HCT116 (cell line): ENCODE measurements around the gene APP. TPM values are rescaled to one million over a fixed set of nuclear protein-coding genes. Genes with fewer than 3 reads are reported as not detected.

ENCODE experiments used
- ATAC-seq: fragments of 200-7000 bp; cut with Tn5 transposase; 2 replicates; pipeline ENCODE4 v1.9.1; 2020; ENCODE audit warnings: mild to moderate bottlenecking, moderate library complexity
- BruUV-seq: library from RNA; stranded (reverse); fragments of 400-500 nt; replicated peaks from 2 replicates; lab custom pipeline; 2021; lab: Mats Ljungman, UMichigan
- CTCF ChIA-PET: fragments of 300-600 bp; sonication (Branson Sonifier 250); formaldehyde crosslinking; loops from one replicate; lab custom pipeline; 2021; ENCODE audit warnings: antibody characterized with exemption; lab: Charles Lee
- POLR2A ChIA-PET: fragments of 300-600, 350-600 bp; sonication (Branson Sonifier 250); formaldehyde crosslinking; loops from one replicate; lab custom pipeline; 2021; ENCODE audit warnings: antibody characterized with exemption; lab: Charles Lee
- RAD21 ChIA-PET, 2 experiments: fragments of 300-600 bp; sonication (Branson Sonifier 250); formaldehyde crosslinking; loops; one replicate each; lab custom pipeline; 2023; ENCODE audit warnings: low total read pairs in 2 of 2; ENCODE audit not compliant: uncharacterized antibody in 2 of 2, unreplicated experiment in 2 of 2, low non-redundant PET in 1 of 2; lab: Charles Lee
- DNase-seq: peaks from one replicate; pipeline ENCODE4 v3.0.0-alpha.2; 2010; ENCODE audit warnings: low read depth, low spot score
- H2AFZ ChIP-seq: fragments of 200-600 bp; shearing (Covaris generic), sonication (generic); 2 replicates; pipeline ENCODE4 v1.6.1; 2017; ENCODE audit warnings: low read depth, mixed run types, mixed read lengths, antibody characterized with exemption, low read length; ENCODE audit not compliant: poor library complexity, severe bottlenecking
- H3K27ac ChIP-seq: 2 replicates; pipeline ENCODE4 v1.5.1; 2012; ENCODE audit warnings: low read depth, low read length
- H3K27me3 ChIP-seq: fragments of 200-600 bp; sonication (generic); 2 replicates; pipeline ENCODE4 v1.6.1; 2016; ENCODE audit warnings: mixed run types, low read length, mixed read lengths; ENCODE audit not compliant: insufficient read depth
- H3K36me3 ChIP-seq, 2 experiments: fragments of 200-500 bp in 1 of 2; fragments of 200-600 bp in 1 of 2; sonication (Bioruptor generic) in 1 of 2; sonication (generic) in 1 of 2; 2 replicates each; pipeline versions ENCODE4 v1.5.1 to v1.6.1; 2014 to 2016; ENCODE audit warnings: low read length in 2 of 2, inconsistent platforms in 1 of 2, mixed read lengths in 1 of 2, mixed run types in 1 of 2; ENCODE audit not compliant: insufficient read depth in 2 of 2, control insufficient read depth in 1 of 2
- H3K4me1 ChIP-seq, 2 experiments: fragments of 200-600 bp in 1 of 2; sonication (generic) in 1 of 2; 2 replicates each; pipeline versions ENCODE4 v1.5.1 to v1.6.1; 2012 to 2017; ENCODE audit warnings: low read length in 2 of 2, inconsistent platforms in 1 of 2, mild to moderate bottlenecking in 1 of 2, mixed read lengths in 1 of 2, mixed run types in 1 of 2, moderate library complexity in 1 of 2; ENCODE audit not compliant: insufficient read depth in 2 of 2, control insufficient read depth in 1 of 2
- H3K4me2 ChIP-seq: fragments of 200-600 bp; sonication (generic); 2 replicates; pipeline ENCODE4 v1.6.1; 2017; ENCODE audit warnings: mixed run types, low read length, mixed read lengths
- H3K4me3 ChIP-seq, 2 experiments: fragments of 200-600 bp in 1 of 2; sonication (generic) in 1 of 2; replicated peaks in 1 of 2; 2 replicates each; pipeline ENCODE4 v1.5.1; 2011 to 2016; ENCODE audit warnings: low read length in 2 of 2, control low read depth in 1 of 2, low read depth in 1 of 2, mild to moderate bottlenecking in 1 of 2, mixed read lengths in 1 of 2, mixed run types in 1 of 2
- H3K79me2 ChIP-seq: fragments of 200-600 bp; sonication (generic); 2 replicates; pipeline ENCODE4 v1.6.1; 2017; ENCODE audit warnings: mild to moderate bottlenecking, mixed run types, low read length, moderate library complexity, mixed read lengths; ENCODE audit not compliant: insufficient read depth
- H3K9ac ChIP-seq: fragments of 200-600 bp; sonication (generic); 2 replicates; pipeline ENCODE4 v1.6.1; 2016; ENCODE audit warnings: low read length, mixed read lengths
- H3K9me2 ChIP-seq: fragments of 200-600 bp; sonication (generic), shearing (Covaris generic); 2 replicates; pipeline ENCODE4 v1.6.1; 2017; ENCODE audit warnings: mixed run types, mild to moderate bottlenecking, moderate library complexity; ENCODE audit not compliant: insufficient read depth
- H3K9me3 ChIP-seq, 2 experiments: fragments of 200-500 bp in 1 of 2; fragments of 200-600 bp in 1 of 2; sonication (Bioruptor generic) in 1 of 2; sonication (generic) in 1 of 2; 2 replicates each; pipeline ENCODE4 v1.6.1; 2014 to 2017; ENCODE audit warnings: low read length in 2 of 2, mixed read lengths in 2 of 2, inconsistent platforms in 1 of 2, low read depth in 1 of 2, mild to moderate bottlenecking in 1 of 2, mixed run types in 1 of 2, moderate library complexity in 1 of 2; ENCODE audit not compliant: control insufficient read depth in 1 of 2, insufficient read depth in 1 of 2
- H4K20me1 ChIP-seq: fragments of 200-600 bp; sonication (generic), shearing (Covaris generic); 2 replicates; pipeline ENCODE4 v1.6.1; 2017; ENCODE audit warnings: mixed run types, mild to moderate bottlenecking, moderate library complexity; ENCODE audit not compliant: insufficient read depth
- CTCF ChIP-seq, 3 experiments: fragments of 200-600 bp in 1 of 3; sonication (generic) in 1 of 3; IDR thresholded peaks in 2 of 3; conservative IDR thresholded peaks in 1 of 3; 2 replicates each; pipeline ENCODE4 v1.5.1; 2012 to 2017; ENCODE audit warnings: low read depth in 2 of 3, low read length in 2 of 3, antibody characterized with exemption in 1 of 3, borderline replicate concordance in 1 of 3, control low read depth in 1 of 3, mild to moderate bottlenecking in 1 of 3, mixed read lengths in 1 of 3, mixed run types in 1 of 3, moderate library complexity in 1 of 3; ENCODE audit not compliant: insufficient read depth in 1 of 3
- EGR1 ChIP-seq: IDR thresholded peaks from 2 replicates; pipeline ENCODE4 v1.6.1; 2012; ENCODE audit warnings: low read depth
- EZH2 ChIP-seq: fragments of 200-600 bp; sonication (generic); IDR thresholded peaks from 2 replicates; pipeline ENCODE4 v1.6.1; 2017; ENCODE audit warnings: antibody characterized with exemption, mixed run types
- EZH2phosphoT487 ChIP-seq: fragments of 200-600 bp; IDR thresholded peaks from 2 replicates; pipeline ENCODE4 v1.6.1; 2018; ENCODE audit warnings: antibody characterized with exemption, borderline replicate concordance
- JUND ChIP-seq: IDR thresholded peaks from 2 replicates; pipeline ENCODE4 v1.6.1; 2012
- POLR2A ChIP-seq: IDR thresholded peaks from 2 replicates; pipeline ENCODE4 v1.7.0; 2011; ENCODE audit warnings: borderline replicate concordance; ENCODE audit not compliant: insufficient read depth, insufficient read length; ENCODE audit errors: extremely low read depth
- POLR2AphosphoS5 ChIP-seq: IDR thresholded peaks from 2 replicates; pipeline ENCODE4 v1.6.1; 2011; ENCODE audit warnings: mild to moderate bottlenecking, low read depth, low read length, moderate library complexity
- RAD21 ChIP-seq: IDR thresholded peaks from 2 replicates; pipeline ENCODE4 v1.6.1; 2012; ENCODE audit warnings: low read depth, mild to moderate bottlenecking
- REST ChIP-seq: IDR thresholded peaks from 2 replicates; pipeline ENCODE4 v1.6.1; 2012; ENCODE audit warnings: low read depth
- TCF7L2 ChIP-seq: IDR thresholded peaks from 2 replicates; pipeline ENCODE4 v1.7.0; 2011; ENCODE audit warnings: borderline replicate concordance, inconsistent platforms; ENCODE audit not compliant: insufficient read depth, insufficient read length; ENCODE audit errors: extremely low read depth
- YY1 ChIP-seq: IDR thresholded peaks from 2 replicates; pipeline ENCODE4 v1.6.1; 2011; ENCODE audit warnings: low read length, low read depth, moderate library complexity, mild to moderate bottlenecking; ENCODE audit not compliant: insufficient replicate concordance; ENCODE audit errors: extremely low read depth
- ZFX ChIP-seq: fragments of 450-650 bp; IDR thresholded peaks from 2 replicates; pipeline ENCODE4 v1.6.1; 2017
- ZNF274 ChIP-seq: fragments of 200-500 bp; sonication (Bioruptor generic); IDR thresholded peaks from 2 replicates; pipeline ENCODE4 v1.6.1; 2014; ENCODE audit warnings: mild to moderate bottlenecking, low read depth, low read length, inconsistent platforms
- intact Hi-C: fragments of 100-400 bp; cut with micrococcal nuclease; formaldehyde crosslinking; loops from 2 replicates; pipeline ENCODE4 v1.10.0; 2022
- total RNA-seq: library from RNA; stranded (reverse); gene quantifications from one replicate; pipeline ENCODE4 v1.2.1, GENCODE V29; 2021; ENCODE audit not compliant: unreplicated experiment

The APP gene
- total RNA-seq, 1 experiment from 2014 or later = 267 TPM

GRCh38 chr21:25910809-25911208 lies 259.8 kb downstream of the APP start:
- DNase-seq = no peak
- ChIA-PET CTCF (no interaction called here), RAD21 (no interaction called here), POLR2A (no interaction called here)
- H3K9me2 ChIP-seq = no peaks in the 10 kb centered on the region
- intact Hi-C loops = no loop called here
- no peak for TF ChIP-seq EZH2phosphoT487
- TF ChIP-seq YY1 = no peak
- TF ChIP-seq ZFX = no peak
- TF ChIP-seq POLR2AphosphoS5 = no peak
- no peak for TF ChIP-seq TCF7L2
- TF ChIP-seq REST = no peak
- TF ChIP-seq RAD21 = no peak
- TF ChIP-seq EZH2 = no peak
- TF ChIP-seq ZNF274 = no peak
- TF ChIP-seq EGR1 = no peak
- TF ChIP-seq POLR2A = no peak
- no peak for TF ChIP-seq CTCF (IDR thresholded peaks at IDR 0.05 in 2 of 3, conservative IDR thresholded peaks at IDR 0.05 in 1 of 3; ENCODE audit: borderline replicate concordance in 1 of 3, insufficient read depth in 1 of 3, low read depth in 2 of 3, low read length in 2 of 3)
- TF ChIP-seq JUND = no peak
- H3K36me3 ChIP-seq = peaks cover 0 to 4% of the 10 kb centered on the region in 2 experiments; a peak in 1 of 4 replicates
- H3K4me2 ChIP-seq = no peak overlapping the region
- no TSS peak for BruUV-seq
- H3K4me1 ChIP-seq = no peaks in the 10 kb centered on the region
- no peaks in the 10 kb centered on the region for H3K27me3 ChIP-seq
- H3K79me2 ChIP-seq = no peaks in the 10 kb centered on the region
- H3K4me3 ChIP-seq = no peak overlapping the region
- H3K9me3 ChIP-seq = no peaks in the 10 kb centered on the region
- H3K27ac ChIP-seq = no peak overlapping the region
- H3K9ac ChIP-seq = no peak overlapping the region
- H2AFZ ChIP-seq = no peak overlapping the region
- no peaks in the 10 kb centered on the region; the same call in 1 of the 2 replicates for H4K20me1 ChIP-seq
- ATAC-seq = no peak
